H4 (cell line): Measurements from ENCODE around the gene HSD11B1. TPM values are rescaled to one million over a fixed set of nuclear protein-coding genes. Genes with fewer than 3 reads are reported as not detected.

Experiments
- total RNA-seq: library from RNA; depleted of rRNA; stranded (reverse); fragments of >200 nt; shearing (Covaris generic); gene quantifications from 2 replicates; pipeline ENCODE4 v1.2.3, GENCODE V29; 2014; rRNA removed

Gene HSD11B1
- total RNA-seq, 1 experiment from 2014 or later: not detected

Other genes with a start within 250 kb of the HSD11B1 start
- gene CAMK1G, start 121.1 kb upstream of the HSD11B1 start, total RNA-seq: not detected in 2 replicates
- gene LAMB3, start 52.4 kb upstream of the HSD11B1 start, total RNA-seq: 1.3 and 1.8 TPM in 2 replicates
- 0.31 TPM in 1 of 2 replicates, not detected in the other for gene G0S2, start 29.4 kb upstream of the HSD11B1 start, total RNA-seq
- gene TRAF3IP3, start 51.2 kb downstream of the HSD11B1 start, total RNA-seq: not detected in 2 replicates
- gene C1orf74, start 79.7 kb downstream of the HSD11B1 start, total RNA-seq: 5.0 and 6.1 TPM in 2 replicates
- not detected in 2 replicates for gene IRF6, start 101.3 kb downstream of the HSD11B1 start, total RNA-seq
- gene UTP25, start 123.1 kb downstream of the HSD11B1 start, total RNA-seq: 5.6 and 5.7 TPM in 2 replicates
- gene SYT14, start 233.4 kb downstream of the HSD11B1 start, total RNA-seq: 3.1 TPM in 2 replicates